Common myeloid progenitor, CD34-positive (primary cell): Measurements from ENCODE around the gene CLASRP.
A peak's percentile ranks its signal among the peaks of the same experiment; 100 is the strongest.
"Not testable (repeated sequence)": the region's sequence is repeated elsewhere in the genome, so short reads cannot be mapped to it uniquely, and the experiment has no call there.

Source experiments
- CTCF ChIA-PET: fragments of 350-600 bp; sonication (Branson Sonifier 250); formaldehyde crosslinking; loops from one replicate; lab custom pipeline; 2021; ENCODE audit warnings: antibody characterized with exemption; lab: Charles Lee
- POLR2A ChIA-PET: fragments of 350-600 bp; sonication (Branson Sonifier 250); formaldehyde crosslinking; loops from one replicate; lab custom pipeline; 2021; ENCODE audit warnings: antibody characterized with exemption; lab: Charles Lee
- DNase-seq, 3 donors: peaks; one replicate each; pipeline versions ENCODE4 v3.0.0 to v3.0.0-alpha.2; 2013
- H3K27ac ChIP-seq, 2 experiments: 1 replicate in 1 of 2; 2 replicates in 1 of 2; pipeline ENCODE4 v1.7.0; 2013; ENCODE audit warnings: inconsistent platforms in 2 of 2, low read length in 2 of 2, mild to moderate bottlenecking in 2 of 2, low read depth in 1 of 2, moderate library complexity in 1 of 2; ENCODE audit not compliant: severe bottlenecking in 2 of 2, insufficient read depth in 1 of 2, poor library complexity in 1 of 2
- H3K27me3 ChIP-seq, 5 experiments: replicated peaks in 2 of 5; 1 replicate in 3 of 5; 2 replicates in 2 of 5; pipeline versions ENCODE4 v1.6.1 to v1.7.0; 2013; ENCODE audit warnings: low read length in 4 of 5, mild to moderate bottlenecking in 2 of 5, moderate library complexity in 2 of 5, inconsistent platforms in 1 of 5; ENCODE audit not compliant: insufficient read depth in 5 of 5, control insufficient read depth in 4 of 5
- H3K36me3 ChIP-seq, 4 experiments: 1 replicate in 2 of 4; 2 replicates in 2 of 4; pipeline versions ENCODE4 v1.6.1 to v1.7.0; 2013; ENCODE audit warnings: low read length in 3 of 4, control low read depth in 1 of 4, mild to moderate bottlenecking in 1 of 4; ENCODE audit not compliant: control insufficient read depth in 4 of 4, insufficient read depth in 4 of 4
- H3K4me1 ChIP-seq, 4 experiments: 1 replicate in 3 of 4; 2 replicates in 1 of 4; pipeline versions ENCODE4 v1.6.1 to v1.7.1; 2013; ENCODE audit warnings: low read length in 3 of 4, mild to moderate bottlenecking in 3 of 4, control low read depth in 1 of 4, inconsistent platforms in 1 of 4, moderate library complexity in 1 of 4; ENCODE audit not compliant: control insufficient read depth in 4 of 4, insufficient read depth in 4 of 4; ENCODE audit errors: control extremely low read depth in 1 of 4
- H3K4me3 ChIP-seq, 7 experiments: 1 replicate in 4 of 7; 2 replicates in 3 of 7; pipeline versions ENCODE4 v1.5.1 to v1.7.0; 2013; ENCODE audit warnings: mild to moderate bottlenecking in 7 of 7, low read length in 6 of 7, moderate library complexity in 6 of 7, inconsistent platforms in 2 of 7, low read depth in 2 of 7, control low read depth in 1 of 7; ENCODE audit not compliant: insufficient read depth in 4 of 7, control insufficient read depth in 1 of 7; ENCODE audit errors: extremely low read depth in 1 of 7
- H3K9me3 ChIP-seq, 5 experiments: 1 replicate in 4 of 5; 2 replicates in 1 of 5; pipeline versions ENCODE4 v1.6.1 to v1.7.1; 2013; ENCODE audit warnings: low read length in 4 of 5, mild to moderate bottlenecking in 2 of 5, inconsistent platforms in 1 of 5, low read depth in 1 of 5, moderate library complexity in 1 of 5; ENCODE audit not compliant: control insufficient read depth in 4 of 5, insufficient read depth in 2 of 5; ENCODE audit errors: control extremely low read depth in 1 of 5
- WGBS: methylation state at CpG from one replicate; pipeline ENCODE4 v1.1.5; 2013; ENCODE audit not compliant: insufficient coverage; 5-methylcytosine and 5-hydroxymethylcytosine counted together

Gene CLASRP

GRCh38 chr19:44993926-44994537 is 44.8 kb upstream of the CLASRP start:
- CTCF ChIA-PET, result no interaction called here
- no peak for DNase-seq
- H3K36me3 ChIP-seq, result peaks cover 0 to 45% (median 26%) of the 10 kb centered on the region in 4 experiments

GRCh38 chr19:44998025-44998424 is 40.8 kb upstream of the CLASRP start:
- no peak for DNase-seq
- Histone ChIP-seq H3K27ac (no peak overlapping the region), H3K4me1 (peaks cover 0 to 14% (median 12%) of the 10 kb centered on the region in 4 experiments), H3K27me3 (no peaks in the 10 kb centered on the region), H3K9me3 (no peaks in the 10 kb centered on the region), H3K4me3 (no peak overlapping the region), H3K36me3 (peaks cover 0 to 9% (median under 1%) of the 10 kb centered on the region in 4 experiments)
- ChIA-PET POLR2A (no interaction called here), CTCF (no interaction called here)
- WGBS, result 96% methylated on average over 4 of the region's 4 CpGs

More at GRCh38 chr19:44993926-44994537, 44.8 kb upstream of the CLASRP start:
- WGBS, result 98% methylated on average over 10 of the region's 12 CpGs
- no peak overlapping the region for H3K27ac ChIP-seq
- no peaks in the 10 kb centered on the region for H3K9me3 ChIP-seq
- H3K4me1 ChIP-seq, result no peaks in the 10 kb centered on the region
- no peak overlapping the region for H3K4me3 ChIP-seq
- no peaks in the 10 kb centered on the region for H3K27me3 ChIP-seq
- POLR2A ChIA-PET, result no interaction called here

- H3K9me3 ChIP-seq, H3K27ac ChIP-seq, H3K36me3 ChIP-seq, DNase-seq, POLR2A ChIA-PET, H3K4me3 ChIP-seq, H3K27me3 ChIP-seq: not testable (repeated sequence)
- peaks cover 0 to 14% (median 12%) of the 10 kb centered on the region in 4 experiments for H3K4me1 ChIP-seq
- CTCF ChIA-PET, result interaction anchor here (1.9 kb wide), 1 partner anchor 11 kb away, joined by 11 read pairs; no protein-coding TSS in a partner anchor
- WGBS, result 97% methylated on average over 10 of the region's 12 CpGs
Measured at GRCh38 chr19:44999131-44999925, 39.5 kb upstream of the CLASRP start.

GRCh38 chr19:45000665-45001064 is 38.2 kb upstream of the CLASRP start:
- POLR2A ChIA-PET, result interaction anchor here (1.0 kb wide), 1 partner anchor 11 kb away, joined by 3 read pairs; no protein-coding TSS in a partner anchor
- Histone ChIP-seq H3K4me1 (peaks cover 0 to 14% (median 12%) of the 10 kb centered on the region in 4 experiments), H3K4me3 (peak overlapping the region in 6 of 7 experiments; percentile 29 to 74 (median 63))
- 73% methylated on average over 19 of the region's 19 CpGs for WGBS
- H3K9me3 ChIP-seq, H3K27ac ChIP-seq, DNase-seq, H3K36me3 ChIP-seq, H3K27me3 ChIP-seq: not testable (repeated sequence)
- CTCF ChIA-PET, result interaction anchor here (1.9 kb wide), 1 partner anchor 12 kb away, joined by 11 read pairs; no protein-coding TSS in a partner anchor

GRCh38 chr19:45001087-45001739 is 37.6 kb upstream of the CLASRP start, which contains the start of gene RELB:
Gene RELB, plus strand, starts transcription at chr19:45001464. Its CDS starts 116 bp downstream, at chr19:45001580.
- Histone ChIP-seq H3K9me3 (no peaks in the 10 kb centered on the region), H3K4me1 (peaks cover 0 to 14% (median 12%) of the 10 kb centered on the region in 4 experiments), H3K4me3 (peak within 1 kb of the TSS; percentile 50 to 90 (median 77)), H3K27ac (peak within 1 kb of the TSS; percentile 99 to 100), H3K27me3 (no peaks in the 10 kb centered on the region), H3K36me3 (peaks cover 0 to 4% (median under 1%) of the 10 kb centered on the region in 4 experiments)
- 3% methylated on average over 33 of the region's 79 CpGs for WGBS
- ChIA-PET POLR2A (interaction anchor here (0.6 to 1.8 kb wide), 7 partner anchors 9 to 37 kb away, joined by 3 to 6 read pairs (median 4); partner anchors contain the start of gene CLASRP), CTCF (interaction anchor here (1.9 kb wide), 1 partner anchor 12 kb away, joined by 11 read pairs; no protein-coding TSS in a partner anchor)
- DNase-seq, result peak; percentile 88 to 92 (median 90)

GRCh38 chr19:45003485-45003884 is 35.4 kb upstream of the CLASRP start:
- H3K27me3 ChIP-seq, result no peaks in the 10 kb centered on the region
- peaks cover 0 to 14% (median 12%) of the 10 kb centered on the region in 4 experiments for H3K4me1 ChIP-seq
- CTCF ChIA-PET, result no interaction called here
- no peaks in the 10 kb centered on the region for H3K9me3 ChIP-seq
- POLR2A ChIA-PET, result no interaction called here
- no peak overlapping the region for H3K4me3 ChIP-seq
- no peak for DNase-seq
- no peak overlapping the region for H3K27ac ChIP-seq
- WGBS, result no CpG with 5 or more reads among the region's 4 CpGs
- peaks cover 0 to 13% (median 6%) of the 10 kb centered on the region in 4 experiments for H3K36me3 ChIP-seq
